WERI-Rb-1 (cell line): ENCODE data around the gene SCYGR2.

Experiments
- DNase-seq: peaks from one replicate; pipeline ENCODE4 v3.0.0-alpha.2; 2020
- H3K27ac ChIP-seq: fragments of 250-450 bp; sonication (Bioruptor Pico); 2 replicates; pipeline ENCODE4 v1.5.1; 2020; ENCODE audit warnings: mild to moderate bottlenecking, moderate library complexity
- H3K27me3 ChIP-seq: fragments of 250-450 bp; sonication (Bioruptor Pico); 2 replicates; pipeline ENCODE4 v1.5.1; 2021; ENCODE audit warnings: mild to moderate bottlenecking, low read depth, moderate library complexity; ENCODE audit not compliant: insufficient read depth, severe bottlenecking
- H3K36me3 ChIP-seq: fragments of 250-450 bp; sonication (Bioruptor Pico); 2 replicates; pipeline ENCODE4 v1.5.1; 2020; ENCODE audit warnings: mild to moderate bottlenecking, moderate library complexity
- H3K4me3 ChIP-seq: 2 replicates; pipeline ENCODE4 v1.5.1; 2011; ENCODE audit warnings: low read depth, mild to moderate bottlenecking, control low read depth, low read length
- H3K9me3 ChIP-seq: fragments of 250-450 bp; sonication (Bioruptor Pico); 2 replicates; pipeline ENCODE4 v1.5.1; 2021; ENCODE audit warnings: mild to moderate bottlenecking, moderate library complexity; ENCODE audit not compliant: severe bottlenecking
- CTCF ChIP-seq: IDR thresholded peaks from 2 replicates; pipeline ENCODE4 v1.5.1; 2011; ENCODE audit warnings: low read depth, mild to moderate bottlenecking, control low read depth, inconsistent platforms, low read length

The SCYGR2 gene

GRCh38 chr2:227617316-227618230 is 18.9 kb downstream of the SCYGR2 start, which contains the start of gene SCYGR4:
TSS of gene SCYGR4 (plus strand) at chr2:227617498. CDS start at chr2:227617498, 0 bp downstream.
- Histone ChIP-seq H3K27me3 (no peaks in the 10 kb centered on the region), H3K9me3 (no peaks in the 10 kb centered on the region), H3K4me3 (no peak within 1 kb of the TSS), H3K27ac (no peak within 1 kb of the TSS), H3K36me3 (no peaks in the 10 kb centered on the region)
- no peak for DNase-seq
- TF ChIP-seq CTCF, result no peak

GRCh38 chr2:227623226-227623625 is 24.5 kb downstream of the SCYGR2 start:
- no peak overlapping the region for H3K27ac ChIP-seq
- no peak for DNase-seq

GRCh38 chr2:227625420-227625819 is 26.7 kb downstream of the SCYGR2 start:
- no peaks in the 10 kb centered on the region for H3K9me3 ChIP-seq
- H3K27ac ChIP-seq, result no peak overlapping the region
- peaks cover 3% of the 10 kb centered on the region for H3K27me3 ChIP-seq
- no peak for TF ChIP-seq CTCF
- no peaks in the 10 kb centered on the region for H3K36me3 ChIP-seq
- no peak for DNase-seq
- H3K4me3 ChIP-seq, result no peak overlapping the region

More at GRCh38 chr2:227623226-227623625, 24.5 kb downstream of the SCYGR2 start:
- H3K27me3 ChIP-seq, result no peaks in the 10 kb centered on the region
- H3K36me3 ChIP-seq, result no peaks in the 10 kb centered on the region
- H3K9me3 ChIP-seq, result no peaks in the 10 kb centered on the region
- no peak overlapping the region for H3K4me3 ChIP-seq
- no peak for TF ChIP-seq CTCF

- no peaks in the 10 kb centered on the region for H3K36me3 ChIP-seq
- no peak overlapping the region for H3K4me3 ChIP-seq
- no peak for DNase-seq
- no peaks in the 10 kb centered on the region for H3K9me3 ChIP-seq
- no peak for TF ChIP-seq CTCF
- H3K27me3 ChIP-seq, result peaks cover 3% of the 10 kb centered on the region
- no peak overlapping the region for H3K27ac ChIP-seq
Observed at GRCh38 chr2:227626580-227627151, 28.0 kb downstream of the SCYGR2 start.

- peaks cover 3% of the 10 kb centered on the region for H3K27me3 ChIP-seq
- H3K9me3 ChIP-seq, result no peaks in the 10 kb centered on the region
- no peak for TF ChIP-seq CTCF
- DNase-seq, result no peak
- H3K4me3 ChIP-seq, result no peak overlapping the region
- no peaks in the 10 kb centered on the region for H3K36me3 ChIP-seq
- no peak overlapping the region for H3K27ac ChIP-seq
Observed at GRCh38 chr2:227627769-227628168, 29.1 kb downstream of the SCYGR2 start.
